GM10248 (cell line): Measurements from ENCODE around the gene KCNQ1.

Source experiments
- CTCF ChIA-PET: fragments of 300-600 bp; sonication (Branson Sonifier 250); formaldehyde crosslinking; extraction: SDS; loops from one replicate; lab custom pipeline; 2021; ENCODE audit warnings: antibody characterized with exemption; lab: Yijun Ruan, JAX
- POLR2A ChIA-PET: fragments of 350-650 bp; sonication (Branson Sonifier 250); formaldehyde crosslinking; extraction: SDS; loops from one replicate; lab custom pipeline; 2020; ENCODE audit warnings: antibody characterized with exemption; lab: Yijun Ruan, JAX
- DNase-seq: peaks from one replicate; pipeline ENCODE4 v3.0.0; 2012; ENCODE audit errors: extremely low spot score
- CTCF ChIP-seq: IDR thresholded peaks from 2 replicates; pipeline ENCODE4 v1.5.1; 2012; ENCODE audit warnings: mild to moderate bottlenecking, low read depth; ENCODE audit errors: extremely low read depth, missing control alignments, control extremely low read depth

The KCNQ1 gene

GRCh38 chr11:2442589-2442988 is 2.2 kb upstream of the KCNQ1 start:
- DNase-seq = no peak
- ChIA-PET POLR2A (no interaction called here), CTCF (interaction anchor here (1.6 to 2.6 kb wide), 2 partner anchors 89 to 90 kb away, joined by 5 to 11 read pairs; no protein-coding TSS in a partner anchor)
- no peak for TF ChIP-seq CTCF

- ChIA-PET POLR2A (no interaction called here), CTCF (interaction anchor here (1.6 kb wide), 1 partner anchor 89 kb away, joined by 5 read pairs; no protein-coding TSS in a partner anchor)
- no peak for DNase-seq
- TF ChIP-seq CTCF = no peak
Observed at GRCh38 chr11:2443406-2443805, 1.4 kb upstream of the KCNQ1 start.

- no peak for TF ChIP-seq CTCF
- POLR2A ChIA-PET = no interaction called here
- CTCF ChIA-PET = interaction anchor here (1.6 kb wide), 1 partner anchor 88 kb away, joined by 5 read pairs; no protein-coding TSS in a partner anchor
- DNase-seq = no peak
Observed at GRCh38 chr11:2443881-2444820, 657 bp upstream of the KCNQ1 start, which contains the start of gene TRPM5. Gene TRPM5, minus strand, starts transcription at chr11:2444514. Its CDS starts 21,478 bp downstream, at chr11:2423036.

GRCh38 chr11:2445746-2446551 is 1.1 kb downstream of the KCNQ1 start:
- ChIA-PET CTCF (no interaction called here), POLR2A (no interaction called here)

GRCh38 chr11:2446590-2447252 is 1.9 kb downstream of the KCNQ1 start:
- CTCF ChIA-PET = no interaction called here
- POLR2A ChIA-PET = no interaction called here
- TF ChIP-seq CTCF = no peak
- no peak for DNase-seq

More at GRCh38 chr11:2445746-2446551, 1.1 kb downstream of the KCNQ1 start:
- TF ChIP-seq CTCF = no peak
- DNase-seq = no peak
